Panc1 (cell line): ENCODE data around the gene ZC3H8.

Source experiments
- CTCF ChIP-seq: fragments of 450-650 bp; IDR thresholded peaks from 2 replicates; pipeline ENCODE4 v1.5.1; 2017; ENCODE audit warnings: mild to moderate bottlenecking
- REST ChIP-seq, 2 experiments: IDR thresholded peaks; 2 replicates each; pipeline ENCODE4 v1.6.1; 2011 to 2012; ENCODE audit warnings: low read depth in 2 of 2, control low read depth in 1 of 2, low read length in 1 of 2, mild to moderate bottlenecking in 1 of 2, moderate library complexity in 1 of 2; ENCODE audit not compliant: insufficient read depth in 1 of 2
- SIN3A ChIP-seq: IDR thresholded peaks from 2 replicates; pipeline ENCODE4 v1.6.1; 2012; ENCODE audit warnings: low read depth, mild to moderate bottlenecking, low read length, moderate library complexity, borderline replicate concordance; ENCODE audit not compliant: insufficient read depth

GRCh38 chr2:112173646-112174319, 81.1 kb downstream of the ZC3H8 start:
- TF ChIP-seq CTCF (no peak), SIN3A (no peak), REST (IDR thresholded peaks at IDR 0.05; ENCODE audit: insufficient read depth in 1 of 2, low read depth in 2 of 2, low read length in 1 of 2) (no peak)
